ENCODE data around the gene BIRC2.

BIRC2 gene

DNA sequence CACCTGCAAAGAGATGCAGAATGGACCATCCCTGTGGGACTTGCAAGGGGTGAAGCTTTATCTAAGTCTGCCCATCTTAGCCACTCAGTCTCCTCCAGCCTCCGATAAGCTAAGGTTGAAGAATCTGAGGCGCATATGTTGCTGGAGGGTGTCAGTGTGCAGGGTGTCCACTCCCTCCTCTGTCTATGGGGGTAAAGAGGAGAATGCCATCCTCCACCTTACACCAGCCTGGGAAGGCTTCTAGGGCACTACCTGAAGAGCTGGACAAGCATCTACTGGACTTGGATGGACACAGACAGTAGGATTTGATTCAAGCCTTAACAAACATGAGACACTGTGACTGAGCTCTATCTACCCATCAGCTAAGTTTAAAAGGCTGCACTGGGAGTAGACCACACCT lies 59.1 kb downstream of the BIRC2 start:
- DNase-seq, result no peak

DNA sequence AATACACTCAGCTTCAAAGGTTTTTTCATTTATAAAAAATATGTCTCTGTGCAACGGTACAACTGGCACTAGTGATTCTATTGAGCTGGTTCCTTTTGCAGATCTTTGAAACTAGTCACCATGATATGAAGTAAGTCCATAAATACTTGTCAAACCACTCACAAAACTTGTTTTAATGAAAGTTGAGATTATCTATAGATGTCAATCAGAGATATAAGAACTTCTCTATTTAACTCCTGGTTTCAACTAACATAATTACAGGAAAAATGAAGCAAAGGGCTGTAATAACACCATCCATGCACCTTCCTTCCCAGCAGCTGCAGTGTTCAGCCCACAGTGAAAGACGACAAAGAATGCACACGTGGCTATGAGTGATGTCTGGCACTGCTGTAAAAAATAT lies 60.9 kb downstream of the BIRC2 start:
- no peak for DNase-seq

DNA sequence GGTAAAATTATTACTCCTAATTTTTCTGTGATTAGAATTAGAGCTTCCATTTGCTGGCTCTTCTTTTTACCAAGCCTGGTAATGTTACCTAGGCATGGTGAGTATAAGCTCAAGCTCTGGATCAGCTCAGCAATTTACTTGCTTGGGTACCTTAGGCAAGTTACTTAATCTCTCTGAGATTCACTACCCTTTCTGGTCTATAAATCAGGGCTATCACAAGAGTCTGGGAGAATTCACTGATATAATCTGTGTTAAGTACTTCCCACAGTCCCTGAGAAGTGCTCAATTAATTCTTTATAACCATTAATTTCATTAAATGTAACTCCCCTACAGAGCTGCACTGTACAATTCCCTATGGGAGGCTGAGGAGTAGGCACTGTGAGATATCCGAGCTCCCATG lies 61.3 kb downstream of the BIRC2 start:
- DNase-seq, result no peak

DNA sequence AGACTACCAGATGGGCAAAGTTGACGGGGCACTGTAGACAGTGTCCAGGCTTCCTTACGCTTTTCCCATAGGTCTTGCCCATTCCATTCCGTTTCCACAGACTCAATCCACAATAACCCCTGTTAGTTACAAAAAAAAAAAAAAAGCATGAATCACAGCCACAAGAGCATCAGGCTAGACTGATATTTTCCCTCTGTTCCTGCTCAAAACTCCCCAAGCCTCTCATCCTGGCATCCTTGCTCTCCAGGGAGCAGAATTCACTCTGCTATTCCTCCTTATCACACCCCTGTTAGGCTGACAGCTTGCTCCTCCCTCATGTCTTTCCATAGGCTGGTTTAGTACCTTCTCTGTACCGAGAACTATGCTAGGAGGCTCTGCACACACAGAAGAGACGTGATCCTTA lies 63.4 kb downstream of the BIRC2 start:
- DNase-seq, result no peak

DNA sequence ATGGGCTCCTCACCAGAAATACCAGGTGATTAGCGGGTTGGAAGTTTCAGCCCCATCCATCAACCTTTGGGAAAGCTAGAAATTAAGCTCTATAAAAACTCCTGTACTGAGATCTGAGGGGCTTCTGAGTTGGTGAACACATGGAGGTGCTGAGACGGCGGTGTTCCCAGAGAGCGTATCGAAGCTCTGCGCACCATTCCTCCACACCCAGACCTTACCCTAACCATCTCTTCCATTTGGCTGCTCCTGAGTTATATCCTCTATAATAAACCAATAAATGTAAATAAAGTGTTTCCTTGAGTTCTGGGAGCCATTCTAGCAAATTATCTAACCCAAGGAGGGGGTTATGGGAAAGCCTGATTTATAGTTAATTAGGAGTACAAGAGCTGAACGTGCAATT lies 64.1 kb downstream of the BIRC2 start:
- no peak for DNase-seq

DNA sequence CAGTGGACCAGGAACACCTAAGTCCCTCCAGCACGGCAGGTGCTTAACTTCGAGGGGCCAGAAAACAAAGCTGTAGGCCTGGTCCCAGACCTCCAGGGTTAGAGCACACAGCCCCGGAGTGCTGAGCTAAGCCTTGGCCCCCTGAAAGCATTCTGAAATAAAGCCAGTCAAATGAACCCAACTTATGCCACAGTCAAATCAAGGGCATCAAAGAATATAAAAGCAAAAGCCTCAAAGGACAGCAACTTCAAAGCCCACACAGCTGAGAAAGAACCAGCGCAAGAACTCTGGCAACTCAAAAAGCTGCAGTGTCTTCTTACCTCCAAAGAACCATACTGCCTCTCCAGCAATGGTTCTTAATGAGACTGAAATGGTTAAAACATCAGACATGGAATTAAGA lies 66.5 kb downstream of the BIRC2 start:
- DNase-seq, result no peak

DNA sequence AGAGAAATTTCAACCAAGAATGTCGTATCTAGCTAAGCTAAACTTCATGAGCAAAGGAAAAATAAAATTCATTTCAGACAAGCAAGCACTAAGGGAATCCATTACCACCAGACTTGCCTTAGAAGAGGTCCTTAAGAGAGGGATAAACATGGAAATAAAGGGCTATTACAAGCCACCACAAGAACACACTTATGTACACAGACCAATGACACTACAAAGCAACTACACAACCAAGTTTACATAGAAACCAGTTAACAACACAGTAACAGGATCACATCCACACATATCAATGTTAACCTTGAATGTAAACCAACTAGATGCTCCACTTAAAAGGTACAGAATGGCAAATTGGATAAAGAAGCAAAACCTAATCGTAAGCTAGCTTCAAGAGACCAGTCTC lies 67.5 kb downstream of the BIRC2 start:
- DNase-seq, result no peak

DNA sequence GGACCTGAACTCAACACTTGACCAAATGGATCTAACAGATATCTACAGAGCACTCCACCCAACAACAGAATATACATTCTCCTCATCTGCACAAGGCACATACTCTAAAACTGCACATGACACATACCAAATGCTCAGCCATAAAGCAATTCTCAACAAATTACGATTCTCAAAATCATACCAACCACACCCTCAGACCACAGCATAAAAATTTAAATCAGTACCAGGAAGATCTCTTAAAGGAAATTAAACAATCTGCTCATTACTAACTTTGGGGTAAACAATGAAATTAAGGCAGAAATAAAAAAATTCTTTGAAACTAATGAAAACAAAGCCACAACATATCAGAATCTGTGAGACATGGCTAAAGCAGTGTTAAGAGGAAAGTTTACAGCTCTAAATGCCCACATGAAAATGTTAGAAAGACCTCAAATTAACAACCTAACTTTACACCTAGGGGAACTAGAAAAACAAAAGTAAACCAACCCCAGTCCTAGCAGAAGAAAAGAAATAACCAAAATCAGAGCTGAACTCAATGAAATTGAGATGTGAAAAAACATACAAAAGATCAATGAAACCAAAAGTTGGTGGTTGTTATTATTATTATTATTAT lies 68.4 kb downstream of the BIRC2 start:
- no peak for DNase-seq

DNA sequence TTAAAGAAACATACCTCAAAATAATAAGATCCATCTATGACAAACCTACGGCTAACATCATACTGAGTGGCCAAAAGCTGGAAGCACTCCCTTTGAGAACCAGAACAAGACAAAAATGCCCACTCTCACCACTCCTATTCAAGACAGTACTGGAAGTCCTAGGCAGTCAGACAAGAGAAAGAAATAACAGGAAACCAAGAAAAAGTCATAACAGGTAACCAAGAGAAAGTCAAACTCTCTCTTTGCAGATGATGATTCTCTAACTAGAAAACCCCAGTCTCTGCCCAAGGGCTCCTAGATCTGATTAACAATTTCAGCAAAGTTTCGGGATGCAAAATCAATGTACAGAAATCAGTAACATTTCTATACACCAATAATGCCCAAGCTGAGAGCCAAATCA lies 70.0 kb downstream of the BIRC2 start:
- DNase-seq, result no peak

DNA sequence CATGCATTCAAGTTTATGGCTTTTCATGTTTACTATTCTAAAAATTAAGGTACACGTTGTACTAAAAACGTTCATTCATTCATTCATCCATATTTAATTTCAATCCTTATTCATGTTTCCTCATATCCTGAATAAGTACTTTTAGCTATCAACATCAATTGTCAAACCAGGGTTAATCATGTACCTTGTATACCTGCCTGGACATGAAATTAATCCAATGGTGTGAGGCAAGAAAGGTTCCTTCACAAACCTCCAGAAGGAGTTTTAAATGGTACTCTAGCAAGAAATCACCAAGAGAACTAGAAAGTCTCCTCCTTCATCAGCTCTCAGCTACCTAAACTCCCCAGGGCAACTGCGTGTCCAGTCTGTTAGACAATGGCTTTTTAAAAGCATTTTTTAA lies 72.2 kb downstream of the BIRC2 start:
- DNase-seq, result no peak

DNA sequence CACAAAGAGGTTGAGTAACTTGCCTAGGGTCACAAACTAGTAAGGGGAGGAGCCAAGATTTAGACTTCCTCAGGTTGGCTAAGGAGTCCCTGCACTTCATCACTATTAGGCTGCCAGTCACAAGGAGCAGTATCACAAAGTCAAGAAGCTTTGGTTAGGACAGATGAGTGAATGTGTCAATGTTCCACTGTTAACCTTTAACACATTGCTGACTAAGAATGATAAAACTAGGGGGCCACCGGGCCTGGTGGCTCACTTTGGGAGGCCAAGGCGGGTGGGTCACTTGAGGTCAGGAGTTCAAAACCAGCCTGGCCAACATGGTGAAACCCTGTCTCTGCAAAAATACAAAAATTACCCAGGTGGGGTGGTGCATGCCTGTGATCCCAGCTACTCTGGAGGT lies 73.5 kb downstream of the BIRC2 start:
- DNase-seq, result no peak

DNA sequence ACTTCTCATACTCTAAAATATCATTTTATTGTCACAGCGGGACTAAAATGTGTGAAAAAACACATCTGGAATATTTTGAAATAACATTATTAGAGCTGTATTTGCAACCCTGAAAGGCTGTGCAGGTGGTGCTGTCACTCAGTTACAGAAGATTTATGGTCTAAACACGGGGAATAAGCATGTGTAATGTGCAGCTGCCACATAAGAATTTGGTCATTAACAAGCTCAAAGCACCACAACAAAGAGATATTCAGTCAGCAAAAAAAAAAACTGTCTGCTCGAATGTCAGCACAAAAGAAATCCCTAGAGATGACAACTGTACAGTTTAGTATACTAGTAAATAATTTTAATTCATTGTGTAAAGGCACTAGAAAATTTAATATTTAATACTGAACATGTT lies 74.2 kb downstream of the BIRC2 start:
- peak; percentile 57 for DNase-seq

DNA sequence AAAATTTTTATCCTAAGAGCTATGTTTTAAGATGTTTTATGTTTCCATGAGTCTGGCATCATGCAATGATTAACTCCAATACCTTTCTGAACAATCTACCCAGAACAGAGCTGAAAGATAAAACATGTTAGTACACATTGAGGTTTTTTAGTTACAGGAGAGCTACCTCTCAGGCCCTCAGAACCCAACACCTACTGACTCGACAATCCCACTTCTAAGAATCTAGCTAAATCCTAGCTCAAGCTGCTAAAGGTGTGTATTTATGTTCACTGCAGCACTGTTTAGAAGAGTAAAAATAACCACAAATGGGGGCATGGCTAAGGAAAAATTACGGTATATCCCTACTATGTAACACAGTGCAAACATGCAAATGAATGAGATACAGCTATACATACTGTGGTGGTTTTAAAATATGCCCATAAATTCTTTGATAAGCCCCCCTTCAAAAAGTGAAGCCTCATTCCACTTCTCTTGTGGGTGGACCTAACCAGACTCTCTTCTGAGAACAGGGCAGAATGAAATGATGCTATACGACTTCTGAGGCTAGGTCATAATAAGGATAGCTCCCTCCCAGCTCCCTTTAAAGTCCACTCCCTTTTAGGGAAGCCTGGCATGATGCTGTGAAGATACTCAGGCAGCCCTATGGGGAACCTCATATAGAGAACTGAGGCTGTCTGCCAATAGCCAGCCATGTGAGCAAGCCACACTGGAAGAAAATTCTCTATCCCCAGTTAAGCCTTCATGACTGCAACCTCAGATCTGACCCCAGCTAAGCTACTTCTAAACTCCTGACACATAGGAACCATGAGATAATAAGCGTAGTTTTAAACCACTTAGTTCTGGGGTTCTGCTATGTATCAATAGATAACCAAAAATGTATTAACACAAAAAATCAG lies 76.1 kb downstream of the BIRC2 start:
- DNase-seq, result no peak

DNA sequence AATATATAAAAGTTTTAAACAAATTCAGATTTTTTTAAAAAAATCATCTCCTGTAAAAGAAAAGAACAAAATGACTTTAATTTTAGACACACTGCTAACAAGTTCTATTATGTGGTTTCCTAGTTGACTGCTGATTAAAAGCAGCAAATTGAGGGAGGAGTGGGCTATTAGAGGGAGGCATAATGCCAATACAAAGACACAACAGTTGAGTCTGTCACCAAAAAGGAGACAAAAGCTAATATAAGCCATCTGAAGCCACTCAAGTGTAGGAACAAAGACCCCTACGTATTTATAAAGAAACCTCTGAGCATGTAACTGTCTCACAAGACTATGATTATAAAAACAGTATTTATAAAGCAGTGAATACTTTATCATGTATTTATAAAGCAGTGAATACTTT lies 76.9 kb downstream of the BIRC2 start:
- DNase-seq, result no peak

DNA sequence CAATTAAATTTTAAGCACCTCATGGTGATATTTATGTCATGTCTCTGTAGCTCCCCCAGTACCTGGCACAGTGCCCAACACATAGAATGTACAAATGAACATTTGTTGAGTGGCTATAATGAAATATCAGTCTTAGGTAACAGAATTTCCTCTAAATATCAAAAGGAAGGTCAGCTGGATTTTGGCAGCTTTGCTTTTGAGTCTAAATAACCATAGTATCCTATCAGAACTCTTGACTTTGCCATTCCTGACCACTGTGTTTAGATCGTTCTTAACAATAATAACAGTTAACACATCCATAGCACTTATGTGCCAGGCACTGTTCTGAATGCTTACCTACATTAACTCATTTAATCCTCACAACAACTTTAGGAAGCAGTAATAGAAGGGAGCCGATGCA lies 79.0 kb downstream of the BIRC2 start:
- DNase-seq, result no peak

DNA sequence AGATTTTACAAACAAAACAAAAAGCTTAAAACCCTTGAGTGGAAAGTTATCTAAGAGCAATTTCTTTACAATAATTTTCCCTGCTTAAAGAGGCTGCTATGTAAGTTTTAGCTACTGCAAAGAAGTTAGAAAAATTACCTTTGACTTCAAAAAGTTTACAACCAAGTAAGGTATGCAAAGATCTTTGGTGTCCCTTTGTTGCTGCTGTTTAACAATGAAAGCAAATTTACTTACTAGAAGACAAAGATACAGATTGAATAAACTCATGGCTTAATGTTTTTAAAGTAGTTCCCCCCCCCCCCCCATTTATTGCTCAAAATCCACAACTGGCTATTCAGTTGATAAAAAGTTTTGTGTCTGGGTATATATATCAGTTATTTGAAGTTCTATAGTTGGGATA lies 79.6 kb downstream of the BIRC2 start:
- DNase-seq, result no peak

DNA sequence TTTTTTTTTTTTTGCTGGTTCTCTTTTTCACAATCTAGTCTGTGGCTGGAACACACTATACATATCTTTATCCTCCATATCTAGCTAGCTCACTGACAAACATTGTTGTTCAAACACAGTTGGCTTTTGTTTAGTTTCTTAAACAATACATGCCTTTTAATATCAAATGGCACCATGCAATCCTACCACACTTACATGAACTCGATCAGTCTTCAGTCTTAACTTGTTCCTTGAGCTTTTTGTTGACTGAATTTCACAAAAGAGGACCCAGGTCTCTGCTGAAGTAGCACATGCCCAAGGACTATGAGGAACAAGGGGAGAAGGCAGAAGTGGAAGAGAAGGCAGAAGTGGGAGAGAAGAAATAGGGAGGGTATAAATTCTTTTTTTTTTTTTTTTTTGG lies 80.1 kb downstream of the BIRC2 start:
- no peak for DNase-seq

Data from RPMI8226 (cell line).